ENCODE results near the gene NCKAP1.

Gene NCKAP1

DNA sequence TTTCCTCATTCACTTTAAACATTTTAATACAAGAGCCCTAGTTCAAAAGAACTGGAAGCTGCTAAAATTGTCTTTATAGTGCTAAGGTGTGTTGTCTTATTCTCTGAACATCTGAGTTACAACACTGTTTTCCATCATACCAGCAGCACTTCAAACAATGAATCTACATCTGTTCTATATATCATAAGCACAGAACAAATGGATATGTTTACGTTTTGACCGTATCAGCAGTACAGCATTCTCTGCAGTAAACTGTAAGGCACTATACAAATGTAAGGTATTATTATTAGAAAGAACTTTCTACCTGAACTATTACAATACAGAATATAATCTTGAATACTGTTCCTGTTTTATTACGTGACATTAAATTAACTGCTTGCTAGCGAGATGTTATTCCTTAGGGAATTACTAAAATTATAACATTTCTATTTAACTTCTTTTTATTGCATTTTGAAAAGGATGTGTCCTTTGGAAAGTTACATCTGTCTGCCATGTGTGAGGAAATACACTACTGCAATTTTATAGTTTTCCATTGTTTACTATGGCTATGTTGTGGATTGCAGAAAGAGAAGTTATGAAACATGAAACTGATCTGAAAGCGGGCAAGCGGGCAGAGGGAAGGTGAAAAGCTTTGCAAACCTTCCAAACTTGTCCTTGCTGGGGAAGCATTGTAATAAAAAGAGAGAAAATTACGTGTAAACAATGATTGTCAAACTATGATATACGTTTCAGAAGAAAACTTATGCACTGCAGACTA is 13.7 kb downstream of the NCKAP1 start:
- Histone ChIP-seq H3K9me3 (ENCODE audit: insufficient read depth, low read length, severe bottlenecking) (no peaks in the 10 kb centered on the region), H3K27ac (ENCODE audit: low read length) (no peak overlapping the region), H3K36me3 (ENCODE audit: insufficient read depth, low read length) (no peaks in the 10 kb centered on the region), H3K9ac (ENCODE audit: low read depth, low read length) (no peak overlapping the region), H4K20me1 (ENCODE audit: insufficient read depth, low read length) (no peaks in the 10 kb centered on the region), H3K79me2 (ENCODE audit: insufficient read depth, low read length) (no peaks in the 10 kb centered on the region), H3K4me3 (ENCODE audit: low read depth in 1 of 2, low read length in 2 of 2) (no peak overlapping the region), H2AFZ (ENCODE audit: low read depth, low read length) (no peak overlapping the region), H3K27me3 (ENCODE audit: insufficient read depth, low read length, poor library complexity) (peaks cover 10% of the 10 kb centered on the region), H3K4me1 (ENCODE audit: insufficient read depth, low read length) (no peaks in the 10 kb centered on the region), H3K4me2 (ENCODE audit: insufficient read depth, low read length) (no peak overlapping the region)
- no peak for DNase-seq
- TF ChIP-seq CTCF (IDR thresholded peaks at IDR 0.05; ENCODE audit: borderline replicate concordance, extremely low read depth, low read length, poor library complexity, severe bottlenecking), result no peak
- no peak for TF ChIP-seq EZH2 (IDR thresholded peaks at IDR 0.05; ENCODE audit: borderline replicate concordance, low read depth, low read length, severe bottlenecking)
- ATAC-seq (ENCODE audit: insufficient read depth, low read depth), result no peak

GRCh38 chr2:183022711-183023110 is 15.5 kb downstream of the NCKAP1 start:
- no peaks in the 10 kb centered on the region for H3K36me3 ChIP-seq (ENCODE audit: insufficient read depth, low read length)
- no peak overlapping the region for H3K4me2 ChIP-seq (ENCODE audit: insufficient read depth, low read length)
- no peaks in the 10 kb centered on the region for H3K4me1 ChIP-seq (ENCODE audit: insufficient read depth, low read length)
- H3K4me3 ChIP-seq (ENCODE audit: low read depth in 1 of 2, low read length in 2 of 2), result no peak overlapping the region
- H3K27me3 ChIP-seq (ENCODE audit: insufficient read depth, low read length, poor library complexity), result peaks cover 10% of the 10 kb centered on the region
- H4K20me1 ChIP-seq (ENCODE audit: insufficient read depth, low read length), result no peaks in the 10 kb centered on the region
- H2AFZ ChIP-seq (ENCODE audit: low read depth, low read length), result no peak overlapping the region
- no peak overlapping the region for H3K9ac ChIP-seq (ENCODE audit: low read depth, low read length)
- ATAC-seq (ENCODE audit: insufficient read depth, low read depth), result no peak
- no peak overlapping the region for H3K27ac ChIP-seq (ENCODE audit: low read length)
- H3K9me3 ChIP-seq (ENCODE audit: insufficient read depth, low read length, severe bottlenecking), result no peaks in the 10 kb centered on the region
- H3K79me2 ChIP-seq (ENCODE audit: insufficient read depth, low read length), result no peaks in the 10 kb centered on the region
- no peak for DNase-seq
- TF ChIP-seq EZH2 (IDR thresholded peaks at IDR 0.05; ENCODE audit: borderline replicate concordance, low read depth, low read length, severe bottlenecking) (no peak), CTCF (IDR thresholded peaks at IDR 0.05; ENCODE audit: borderline replicate concordance, extremely low read depth, low read length, poor library complexity, severe bottlenecking) (no peak)

DNA sequence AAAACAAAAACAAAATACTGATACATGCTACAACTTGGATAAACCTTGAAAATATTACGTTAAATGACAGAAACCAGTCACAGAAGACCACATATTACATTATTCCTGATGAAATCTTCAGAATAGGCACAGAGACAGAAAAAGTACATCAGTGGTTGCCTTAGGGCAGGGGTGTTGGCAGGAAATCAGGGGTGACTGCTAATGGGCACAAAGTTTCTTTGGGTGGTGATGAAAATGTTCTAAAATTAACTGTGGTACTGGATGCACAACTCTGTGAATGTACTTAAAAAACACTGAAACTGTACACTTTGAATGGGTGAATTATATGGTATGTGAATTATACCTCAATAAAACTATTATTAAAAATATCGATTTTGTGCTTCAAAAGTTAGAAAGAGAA is 16.6 kb downstream of the NCKAP1 start:
- Histone ChIP-seq H3K79me2 (ENCODE audit: insufficient read depth, low read length) (no peaks in the 10 kb centered on the region), H3K27me3 (ENCODE audit: insufficient read depth, low read length, poor library complexity) (peaks cover 10% of the 10 kb centered on the region), H3K9ac (ENCODE audit: low read depth, low read length) (no peak overlapping the region), H3K4me3 (ENCODE audit: low read depth in 1 of 2, low read length in 2 of 2) (no peak overlapping the region), H3K27ac (ENCODE audit: low read length) (no peak overlapping the region), H3K4me1 (ENCODE audit: insufficient read depth, low read length) (no peaks in the 10 kb centered on the region), H3K9me3 (ENCODE audit: insufficient read depth, low read length, severe bottlenecking) (no peaks in the 10 kb centered on the region), H3K36me3 (ENCODE audit: insufficient read depth, low read length) (no peaks in the 10 kb centered on the region), H3K4me2 (ENCODE audit: insufficient read depth, low read length) (no peak overlapping the region), H2AFZ (ENCODE audit: low read depth, low read length) (no peak overlapping the region), H4K20me1 (ENCODE audit: insufficient read depth, low read length) (no peaks in the 10 kb centered on the region)
- ATAC-seq (ENCODE audit: insufficient read depth, low read depth) (no peak), DNase-seq (no peak)
- TF ChIP-seq CTCF (IDR thresholded peaks at IDR 0.05; ENCODE audit: borderline replicate concordance, extremely low read depth, low read length, poor library complexity, severe bottlenecking) (no peak), EZH2 (IDR thresholded peaks at IDR 0.05; ENCODE audit: borderline replicate concordance, low read depth, low read length, severe bottlenecking) (no peak)
